AG20443 (cell line): ENCODE measurements around the gene DCLK2.

ENCODE experiments used
- DNase-seq: peaks from one replicate; pipeline ENCODE4 v3.0.0; 2012; ENCODE audit warnings: low spot score, mixed read lengths

DCLK2 gene

DNA sequence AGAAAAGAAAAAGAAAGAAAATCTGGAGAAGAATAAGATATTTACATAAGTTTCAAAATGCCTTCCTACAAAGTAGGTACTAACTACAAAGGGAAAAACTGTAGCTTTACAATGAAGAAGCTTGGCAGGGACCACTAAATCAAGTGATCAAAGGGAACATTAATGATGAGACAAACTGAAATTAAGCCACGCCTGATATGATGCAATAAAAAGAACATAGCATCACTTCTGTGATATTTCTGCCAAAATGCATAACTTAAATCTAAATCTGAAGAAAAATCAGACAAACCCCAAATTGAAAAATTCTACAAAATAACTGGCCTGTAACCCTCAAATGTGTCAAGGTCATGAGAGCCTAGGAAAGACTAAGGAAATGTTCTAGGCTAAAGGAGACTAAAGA lies 8.9 kb upstream of the DCLK2 start:
- no peak for DNase-seq

GRCh38 chr4:150070464-150071170 lies 7.6 kb upstream of the DCLK2 start:
- DNase-seq, result no peak

DNA sequence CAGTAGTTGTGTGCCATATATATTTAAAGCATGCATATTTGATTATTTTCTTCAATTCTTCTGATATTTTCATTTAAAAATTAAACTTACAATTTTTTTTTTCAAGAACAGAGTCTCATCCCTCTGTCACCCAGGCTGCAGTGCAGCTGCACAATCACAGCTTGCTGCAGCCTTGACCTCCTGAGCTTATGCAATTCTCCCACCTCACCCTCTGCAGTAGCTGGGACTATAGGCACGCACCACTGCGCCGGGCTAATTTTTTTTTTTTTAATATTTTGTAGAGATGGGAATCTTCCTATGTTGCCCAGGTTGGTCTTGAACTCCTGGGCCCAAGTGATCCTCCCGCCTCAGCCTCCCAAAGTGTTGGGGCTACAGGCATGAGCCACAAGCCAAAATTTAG lies 5.8 kb upstream of the DCLK2 start:
- DNase-seq, result no peak

GRCh38 chr4:150072906-150073714 lies 5.1 kb upstream of the DCLK2 start:
- DNase-seq, result peak; percentile 75

GRCh38 chr4:150074064-150074463 lies 4.2 kb upstream of the DCLK2 start:
- DNase-seq, result no peak

GRCh38 chr4:150078579-150079080 lies 385 bp downstream of the DCLK2 start:
- DNase-seq, result peak; percentile 86

DNA sequence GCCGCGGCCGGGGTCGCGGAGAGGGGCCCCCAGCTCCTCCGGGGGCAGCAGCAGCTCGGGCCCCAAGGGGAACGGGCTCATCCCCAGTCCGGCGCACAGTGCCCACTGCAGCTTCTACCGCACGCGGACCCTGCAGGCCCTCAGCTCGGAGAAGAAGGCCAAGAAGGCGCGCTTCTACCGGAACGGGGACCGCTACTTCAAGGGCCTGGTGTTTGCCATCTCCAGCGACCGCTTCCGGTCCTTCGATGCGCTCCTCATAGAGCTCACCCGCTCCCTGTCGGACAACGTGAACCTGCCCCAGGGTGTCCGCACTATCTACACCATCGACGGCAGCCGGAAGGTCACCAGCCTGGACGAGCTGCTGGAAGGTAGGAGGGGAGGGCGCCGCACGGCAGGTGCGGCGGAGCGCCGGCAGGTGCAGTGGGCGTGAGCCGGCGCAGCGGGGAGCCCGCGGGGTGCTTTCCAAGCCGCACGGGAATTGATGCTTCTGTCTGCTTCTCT lies 886 bp downstream of the DCLK2 start:
- DNase-seq, result peak; percentile 59

DNA sequence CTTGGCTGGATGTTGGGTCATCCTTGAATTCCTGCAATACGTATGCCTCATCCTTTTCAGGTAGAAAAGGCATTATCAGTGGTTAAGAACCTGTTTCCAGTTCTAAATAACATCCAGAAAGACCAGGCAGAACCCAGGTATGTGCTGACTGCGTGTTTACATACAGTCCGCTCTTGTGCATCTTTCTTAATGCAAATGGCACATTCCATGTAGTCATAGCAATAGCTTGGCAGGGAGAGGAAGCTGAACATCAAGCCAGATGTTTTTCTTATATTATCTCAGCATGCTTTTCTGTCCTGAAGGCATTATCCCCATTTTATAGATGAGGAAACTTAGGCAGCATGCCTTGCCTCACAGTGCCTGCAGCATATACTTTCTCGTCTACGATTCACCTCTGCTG lies 2.1 kb downstream of the DCLK2 start:
- no peak for DNase-seq

GRCh38 chr4:150080875-150081274 lies 2.6 kb downstream of the DCLK2 start:
- no peak for DNase-seq

GRCh38 chr4:150082241-150082640 lies 4.0 kb downstream of the DCLK2 start:
- DNase-seq, result no peak

- no peak for DNase-seq
These were observed 8.8 kb downstream of the DCLK2 start for GRCh38 chr4:150087006-150087405.

DNA sequence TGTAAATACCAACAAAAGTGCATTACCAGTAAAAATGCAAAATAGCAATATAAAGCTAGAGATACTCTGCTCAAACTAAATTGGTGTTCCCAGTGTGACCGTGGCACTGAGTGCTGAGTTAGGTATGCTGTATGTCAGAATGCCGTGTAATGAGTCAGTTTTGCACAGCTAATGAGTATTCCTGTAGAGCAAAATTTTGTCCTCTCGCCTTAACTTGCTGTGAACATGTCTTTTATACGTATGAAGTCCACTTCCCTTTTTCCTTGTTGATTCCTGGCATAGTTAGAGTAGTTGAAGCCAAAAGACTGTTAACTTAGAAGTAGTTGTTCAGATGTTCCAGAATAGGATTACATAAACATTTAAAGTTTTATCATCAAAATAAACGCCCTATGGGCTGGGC lies 11.5 kb downstream of the DCLK2 start:
- DNase-seq, result no peak

- DNase-seq, result peak; percentile 19
These were observed 12.6 kb downstream of the DCLK2 start for GRCh38 chr4:150090836-150091235.

- DNase-seq, result no peak
These were observed 16.4 kb downstream of the DCLK2 start for GRCh38 chr4:150094676-150095075.

DNA sequence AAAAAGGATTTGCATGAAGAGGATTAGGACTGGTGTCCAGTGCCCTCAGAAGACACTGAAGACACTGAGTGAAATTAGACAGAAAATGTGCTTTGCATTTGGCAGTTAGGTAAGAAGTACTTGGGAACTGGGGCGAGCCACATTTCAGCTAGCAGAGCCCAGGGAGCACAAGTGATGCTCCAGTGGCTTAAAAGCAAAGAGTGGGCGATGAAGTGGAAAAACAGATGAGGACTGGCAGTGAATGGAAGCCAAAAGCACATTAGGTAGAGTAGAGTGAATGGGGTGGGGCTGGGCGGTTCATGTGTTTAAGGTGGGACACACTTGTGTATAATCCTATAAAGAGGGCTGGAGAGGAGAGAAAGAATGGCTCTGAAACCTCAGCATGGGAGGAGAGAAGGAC lies 18.4 kb downstream of the DCLK2 start:
- no peak for DNase-seq

- no peak for DNase-seq
These were observed 20.0 kb downstream of the DCLK2 start for GRCh38 chr4:150098214-150098613.

DNA sequence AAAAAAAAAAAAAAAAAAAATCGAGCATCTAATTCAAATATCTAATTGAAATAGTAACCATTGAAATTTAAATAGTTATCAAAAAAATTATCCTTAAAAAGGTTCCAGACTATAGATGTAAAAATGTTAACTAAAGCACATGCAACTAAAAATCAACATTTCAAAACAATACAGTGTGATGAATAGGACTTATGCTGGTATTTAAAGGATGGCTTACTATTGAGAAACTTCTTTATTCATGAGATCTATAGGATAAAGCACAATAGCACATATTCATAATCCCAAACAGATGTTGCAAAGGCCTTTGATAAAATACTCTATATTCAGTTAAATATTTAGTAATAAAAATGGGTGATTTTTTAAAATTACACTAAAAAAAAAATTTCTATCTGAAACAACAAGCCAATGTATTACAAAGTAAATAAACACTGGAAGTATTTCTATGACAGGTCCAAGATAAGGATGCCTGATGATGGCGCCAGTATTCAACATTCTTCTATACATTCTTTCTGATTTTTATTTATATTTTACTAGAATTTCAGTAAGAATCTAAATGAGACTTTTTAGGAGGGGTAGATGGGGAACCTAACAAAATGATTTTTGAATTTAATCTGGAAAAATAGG lies 26.3 kb downstream of the DCLK2 start:
- no peak for DNase-seq

- DNase-seq, result no peak
These were observed 28.6 kb downstream of the DCLK2 start for GRCh38 chr4:150106886-150107285.

GRCh38 chr4:150108691-150109090 lies 30.4 kb downstream of the DCLK2 start:
- no peak for DNase-seq

DNA sequence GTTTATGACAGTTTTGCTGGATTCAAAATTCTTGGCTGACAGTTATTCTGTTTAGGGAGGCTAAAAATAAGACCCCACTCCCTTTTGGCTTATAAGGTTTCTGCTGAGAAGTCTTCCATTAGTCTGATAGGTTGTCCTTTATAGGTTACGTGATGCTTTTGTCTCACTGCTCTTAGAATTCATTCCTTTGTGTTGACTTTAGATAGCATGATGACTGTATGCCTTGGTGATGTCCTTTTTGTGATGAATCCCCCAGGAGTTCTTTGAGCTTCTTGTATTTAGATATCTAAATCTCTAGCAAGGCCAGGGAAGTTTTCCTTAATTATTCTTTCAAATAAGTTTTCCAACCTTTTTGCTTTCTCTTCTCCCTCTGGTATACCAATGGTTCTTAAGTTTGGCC lies 36.4 kb downstream of the DCLK2 start:
- no peak for DNase-seq

GRCh38 chr4:150115851-150116250 lies 37.6 kb downstream of the DCLK2 start:
- DNase-seq, result no peak

GRCh38 chr4:150116506-150116905 lies 38.3 kb downstream of the DCLK2 start:
- no peak for DNase-seq

- DNase-seq, result no peak
These were observed 38.8 kb downstream of the DCLK2 start for GRCh38 chr4:150117094-150117493.
